Fibroblast of pulmonary artery (primary cell): Measurements from ENCODE around the gene SH3D19.
"Not testable (repeated sequence)": the region's sequence is repeated elsewhere in the genome, so short reads cannot be mapped to it uniquely, and the experiment has no call there.

Experiments
- DNase-seq: peaks from one replicate; pipeline ENCODE4 v3.0.0-alpha.2; 2010; ENCODE audit warnings: low read depth
- H3K4me3 ChIP-seq: replicated peaks from 2 replicates; pipeline ENCODE4 v1.5.1; 2011; ENCODE audit warnings: low read depth, mild to moderate bottlenecking, control low read depth, low read length, moderate library complexity
- TF ChIP-seq, protein P1 (sequence below): IDR thresholded peaks from 2 replicates; pipeline ENCODE4 v1.5.1; 2011; ENCODE audit warnings: mild to moderate bottlenecking, control low read depth, low read length, inconsistent platforms; ENCODE audit errors: missing control alignments

SH3D19 gene

GRCh38 chr4:151322570-151322969 is 2.8 kb downstream of the SH3D19 start:
- no peak for DNase-seq
- H3K4me3 ChIP-seq = no peak overlapping the region
- TF ChIP-seq, protein P1, sequence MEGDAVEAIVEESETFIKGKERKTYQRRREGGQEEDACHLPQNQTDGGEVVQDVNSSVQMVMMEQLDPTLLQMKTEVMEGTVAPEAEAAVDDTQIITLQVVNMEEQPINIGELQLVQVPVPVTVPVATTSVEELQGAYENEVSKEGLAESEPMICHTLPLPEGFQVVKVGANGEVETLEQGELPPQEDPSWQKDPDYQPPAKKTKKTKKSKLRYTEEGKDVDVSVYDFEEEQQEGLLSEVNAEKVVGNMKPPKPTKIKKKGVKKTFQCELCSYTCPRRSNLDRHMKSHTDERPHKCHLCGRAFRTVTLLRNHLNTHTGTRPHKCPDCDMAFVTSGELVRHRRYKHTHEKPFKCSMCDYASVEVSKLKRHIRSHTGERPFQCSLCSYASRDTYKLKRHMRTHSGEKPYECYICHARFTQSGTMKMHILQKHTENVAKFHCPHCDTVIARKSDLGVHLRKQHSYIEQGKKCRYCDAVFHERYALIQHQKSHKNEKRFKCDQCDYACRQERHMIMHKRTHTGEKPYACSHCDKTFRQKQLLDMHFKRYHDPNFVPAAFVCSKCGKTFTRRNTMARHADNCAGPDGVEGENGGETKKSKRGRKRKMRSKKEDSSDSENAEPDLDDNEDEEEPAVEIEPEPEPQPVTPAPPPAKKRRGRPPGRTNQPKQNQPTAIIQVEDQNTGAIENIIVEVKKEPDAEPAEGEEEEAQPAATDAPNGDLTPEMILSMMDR = no peak

DNA sequence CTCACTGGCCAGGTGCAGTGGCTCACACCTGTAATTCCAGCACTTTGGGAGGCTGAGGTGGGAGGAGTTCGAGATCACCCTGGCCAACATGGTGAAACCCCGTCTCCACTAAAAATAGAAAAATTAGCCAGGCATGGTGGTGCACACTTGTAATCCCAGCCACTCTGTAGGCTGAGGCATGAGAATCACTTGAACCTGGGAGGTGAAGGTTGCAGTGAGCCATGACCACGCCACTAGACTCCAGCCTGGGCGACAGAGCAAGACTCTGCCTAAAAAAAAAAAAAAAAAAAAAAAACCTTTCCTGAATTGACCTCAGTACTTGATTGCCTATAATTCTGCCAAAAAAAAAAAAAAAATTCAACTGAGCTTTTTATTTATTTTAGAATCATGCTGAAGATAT is 3.2 kb downstream of the SH3D19 start:
- DNase-seq, H3K4me3 ChIP-seq: not testable (repeated sequence)

- DNase-seq = no peak
- TF ChIP-seq, protein P1 = no peak
Measured at GRCh38 chr4:151321586-151321985, 3.8 kb downstream of the SH3D19 start.

DNA sequence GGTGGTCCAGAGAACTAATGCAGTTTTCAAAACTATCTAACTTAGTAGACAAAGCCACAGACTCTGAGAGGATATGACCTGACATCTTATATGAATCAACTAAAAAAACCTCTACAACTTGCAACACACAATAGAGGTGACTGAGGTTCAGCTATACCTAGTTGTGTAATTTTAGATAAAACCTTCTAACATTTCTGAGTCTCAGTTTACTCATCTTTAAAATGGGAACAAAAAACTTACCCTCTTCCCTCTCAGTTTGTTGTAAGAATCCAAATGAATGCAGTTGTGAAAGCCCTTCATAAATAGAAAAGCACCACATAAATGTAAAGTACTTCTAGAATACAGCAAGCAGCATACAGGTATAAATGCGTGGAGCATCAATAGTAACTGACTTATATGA is 5.9 kb downstream of the SH3D19 start:
- TF ChIP-seq, protein P1 = no peak
- no peak for DNase-seq
- no peak overlapping the region for H3K4me3 ChIP-seq

More at GRCh38 chr4:151321586-151321985, 3.8 kb downstream of the SH3D19 start:
- H3K4me3 ChIP-seq = no peak overlapping the region

DNA sequence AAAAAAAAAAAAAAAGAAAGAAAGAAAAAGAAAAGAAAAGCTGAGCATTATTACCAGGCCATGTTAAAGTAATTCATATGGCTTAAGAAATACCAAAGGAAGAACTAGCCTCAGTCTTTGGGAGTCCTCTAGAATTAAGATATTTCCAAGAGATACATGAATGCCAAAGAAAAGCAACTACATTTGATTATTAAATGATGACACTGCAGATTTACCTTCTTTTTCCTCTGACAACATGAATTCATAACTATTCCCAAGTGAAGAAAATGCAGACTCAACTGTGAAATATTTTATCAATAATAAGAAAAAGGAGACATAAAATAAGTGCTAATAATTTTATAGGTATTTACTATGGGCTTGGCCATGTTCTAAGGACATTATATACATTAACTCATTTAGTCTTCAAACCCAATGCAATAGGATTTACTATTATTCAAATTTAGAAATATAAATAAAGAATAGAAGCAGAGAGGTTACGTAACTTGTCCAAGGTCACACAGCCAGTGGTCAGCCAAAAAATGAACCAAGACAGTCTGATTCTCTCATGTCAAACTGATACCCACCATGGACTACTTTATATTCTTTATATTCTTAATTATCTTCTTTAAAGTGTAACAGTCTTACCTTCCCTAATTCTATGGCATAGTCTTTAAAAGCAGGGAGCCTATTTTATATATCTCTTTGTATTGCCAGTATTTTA is 6.9 kb downstream of the SH3D19 start:
- H3K4me3 ChIP-seq = no peak overlapping the region
- no peak for DNase-seq
- TF ChIP-seq, protein P1 = no peak

DNA sequence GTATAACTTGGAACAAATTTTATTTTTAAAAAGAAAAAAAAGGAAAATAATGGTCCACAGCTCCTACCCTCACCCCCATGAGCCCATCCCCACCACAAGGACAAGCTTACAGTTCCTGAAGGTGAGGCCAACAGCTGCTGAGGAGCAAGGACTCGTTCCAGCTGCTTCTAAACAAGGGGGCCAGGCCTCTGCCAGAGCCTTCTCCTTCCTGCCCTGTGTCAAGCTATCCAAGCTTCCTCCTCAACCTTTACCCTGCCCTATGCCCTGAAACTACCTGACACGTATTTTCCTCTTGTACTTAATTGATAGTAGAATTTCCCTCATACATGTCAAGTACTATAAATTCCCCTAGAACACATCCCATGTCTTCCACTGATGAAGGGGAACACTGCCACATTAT is 8.8 kb downstream of the SH3D19 start:
- no peak for DNase-seq
- TF ChIP-seq, protein P1 = no peak
- H3K4me3 ChIP-seq = no peak overlapping the region

DNA sequence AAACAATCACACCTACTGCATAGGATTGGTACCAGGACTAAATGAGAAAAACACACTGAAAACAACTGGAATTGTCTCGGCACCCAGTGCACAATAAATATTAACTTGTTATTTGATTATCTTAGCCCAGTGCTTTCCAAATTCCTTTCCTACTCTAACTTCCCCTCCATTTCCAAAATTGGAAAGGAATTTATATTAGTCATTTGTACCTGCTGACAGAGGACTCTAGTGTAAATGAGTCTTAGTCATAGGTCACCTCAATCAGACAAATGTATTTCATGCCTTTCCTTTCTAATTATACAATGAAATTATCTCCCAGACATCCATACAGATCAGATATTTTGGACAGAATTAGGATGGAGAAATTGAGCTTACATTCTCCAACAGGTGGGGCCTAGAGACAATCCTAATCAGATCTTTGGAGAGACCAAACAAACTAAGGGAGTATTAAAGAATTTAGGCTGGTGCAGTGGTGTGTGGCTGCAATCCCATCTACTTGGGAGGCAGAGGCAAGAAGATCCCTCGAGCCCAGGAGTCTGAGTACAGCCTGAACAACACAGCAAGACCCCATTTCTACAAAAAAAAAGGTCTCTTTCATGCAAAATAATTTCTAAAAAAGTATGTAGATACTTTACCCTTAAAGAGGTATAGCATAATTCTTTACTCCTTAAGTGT is 10.1 kb downstream of the SH3D19 start:
- peak; percentile 30 for DNase-seq
- TF ChIP-seq, protein P1 = no peak
- no peak overlapping the region for H3K4me3 ChIP-seq
